Stimulated activated naive CD8-positive, alpha-beta T cell treated with anti-CD3 and anti-CD28 coated beads, Interleukin-15, amount 100 ng/mL, for 72 hours (primary cell): Measurements from ENCODE around the gene ZNF511.
"Not testable (repeated sequence)": the region's sequence is repeated elsewhere in the genome, so short reads cannot be mapped to it uniquely, and the experiment has no call there.

ENCODE experiments used
- ATAC-seq: fragments of 150-1000 bp; cut with Tn5 transposase; 2 replicates; pipeline ENCODE4 v1.10.0; 2021; ENCODE audit warnings: mild to moderate bottlenecking, moderate library complexity
- DNase-seq, 2 donors: peaks; one replicate each; pipeline ENCODE4 v3.0.0; 2021 to 2022
- H3K27ac Mint-ChIP-seq, 2 donors: one replicate each; pipeline ENCODE4 v1.8.0; 2022; ENCODE audit warnings: mild to moderate bottlenecking in 2 of 2, mixed read lengths in 2 of 2, moderate library complexity in 2 of 2
- H3K27me3 Mint-ChIP-seq: one replicate; pipeline ENCODE4 v1.8.0; 2022; ENCODE audit warnings: mixed read lengths
- H3K4me1 Mint-ChIP-seq: one replicate; pipeline ENCODE4 v1.8.0; 2022; ENCODE audit warnings: mild to moderate bottlenecking, mixed read lengths
- H3K4me3 Mint-ChIP-seq, 2 donors: one replicate each; pipeline ENCODE4 v1.8.0; 2022; ENCODE audit warnings: mild to moderate bottlenecking in 2 of 2, mixed read lengths in 2 of 2, moderate library complexity in 1 of 2
- H3K9me3 Mint-ChIP-seq, 2 donors: one replicate each; pipeline ENCODE4 v1.8.0; 2022; ENCODE audit warnings: mixed read lengths in 2 of 2

Gene ZNF511

GRCh38 chr10:133314911-133315310, 6.2 kb downstream of the ZNF511 start:
- Mint-ChIP-seq H3K4me1 (peaks cover 33% of the 10 kb centered on the region), H3K4me3 (no peak overlapping the region), H3K9me3 (no peaks in the 10 kb centered on the region), H3K27ac (no peak overlapping the region), H3K27me3 (peaks cover 12% of the 10 kb centered on the region)
- DNase-seq (no peak), ATAC-seq (no peak)

- no peak for ATAC-seq
- no peak overlapping the region for H3K4me3 Mint-ChIP-seq
- DNase-seq = no peak
- H3K27me3 Mint-ChIP-seq = peaks cover 21% of the 10 kb centered on the region
- no peak overlapping the region for H3K27ac Mint-ChIP-seq
- peaks cover 31% of the 10 kb centered on the region for H3K4me1 Mint-ChIP-seq
- H3K9me3 Mint-ChIP-seq = no peaks in the 10 kb centered on the region
These were observed 7.1 kb downstream of the ZNF511 start for GRCh38 chr10:133315847-133316246.

GRCh38 chr10:133316266-133316665, 7.6 kb downstream of the ZNF511 start:
- Mint-ChIP-seq H3K4me3 (no peak overlapping the region), H3K27me3 (peaks cover 21% of the 10 kb centered on the region), H3K4me1 (peaks cover 31% of the 10 kb centered on the region), H3K27ac (no peak overlapping the region), H3K9me3 (no peaks in the 10 kb centered on the region)
- DNase-seq = no peak
- ATAC-seq = no peak

- H3K27me3 Mint-ChIP-seq = peaks cover 21% of the 10 kb centered on the region
- H3K4me3 Mint-ChIP-seq = peak overlapping the region in 1 of 2 donors; percentile 6
- ATAC-seq (no peak), DNase-seq (no peak)
- peaks cover 31% of the 10 kb centered on the region for H3K4me1 Mint-ChIP-seq
- H3K9me3 Mint-ChIP-seq = no peaks in the 10 kb centered on the region
- H3K27ac Mint-ChIP-seq = no peak overlapping the region
These were observed 8.0 kb downstream of the ZNF511 start for GRCh38 chr10:133316732-133317131.

- peak overlapping the region; percentile 74 to 77 for H3K4me3 Mint-ChIP-seq
- H3K27ac Mint-ChIP-seq = no peak overlapping the region
- peaks cover 21% of the 10 kb centered on the region for H3K27me3 Mint-ChIP-seq
- peaks cover 31% of the 10 kb centered on the region for H3K4me1 Mint-ChIP-seq
- no peaks in the 10 kb centered on the region for H3K9me3 Mint-ChIP-seq
- DNase-seq (peak; percentile 72 to 76), ATAC-seq (peak; percentile 96)
These were observed 9.9 kb downstream of the ZNF511 start for GRCh38 chr10:133318494-133319127.

- peaks cover 33% of the 10 kb centered on the region for H3K4me1 Mint-ChIP-seq
- H3K27ac Mint-ChIP-seq, H3K9me3 Mint-ChIP-seq, H3K4me3 Mint-ChIP-seq, DNase-seq, ATAC-seq: not testable (repeated sequence)
- peaks cover 33% of the 10 kb centered on the region for H3K27me3 Mint-ChIP-seq
These were observed 12.2 kb downstream of the ZNF511 start for GRCh38 chr10:133320852-133321422.

GRCh38 chr10:133322064-133322709, 13.5 kb downstream of the ZNF511 start:
- not testable (repeated sequence) for H3K27ac Mint-ChIP-seq

GRCh38 chr10:133324198-133324792, 15.6 kb downstream of the ZNF511 start:
- Mint-ChIP-seq H3K27ac (no peak overlapping the region), H3K4me1 (peaks cover 30% of the 10 kb centered on the region), H3K4me3 (no peak overlapping the region), H3K9me3 (no peaks in the 10 kb centered on the region), H3K27me3 (peaks cover 60% of the 10 kb centered on the region)
- DNase-seq (peak; percentile 40 to 67), ATAC-seq (peak; percentile 84)

More at GRCh38 chr10:133322064-133322709, 13.5 kb downstream of the ZNF511 start:
- H3K4me3 Mint-ChIP-seq, H3K9me3 Mint-ChIP-seq, ATAC-seq, DNase-seq: not testable (repeated sequence)
- Mint-ChIP-seq H3K4me1 (peaks cover 36% of the 10 kb centered on the region), H3K27me3 (peaks cover 46% of the 10 kb centered on the region)

- Mint-ChIP-seq H3K27ac (no peak overlapping the region), H3K4me1 (peaks cover 33% of the 10 kb centered on the region), H3K4me3 (peak overlapping the region; percentile 88 to 90), H3K9me3 (no peaks in the 10 kb centered on the region), H3K27me3 (peaks cover 60% of the 10 kb centered on the region)
- DNase-seq (no peak), ATAC-seq (peak; percentile 15)
These were observed 16.1 kb downstream of the ZNF511 start for GRCh38 chr10:133324857-133325260.

- H3K9me3 Mint-ChIP-seq = no peaks in the 10 kb centered on the region
- H3K27me3 Mint-ChIP-seq = peaks cover 57% of the 10 kb centered on the region
- no peak for DNase-seq
- no peak for ATAC-seq
- peaks cover 36% of the 10 kb centered on the region for H3K4me1 Mint-ChIP-seq
- H3K27ac Mint-ChIP-seq = peak overlapping the region in 1 of 2 donors; percentile 38
- peak overlapping the region; percentile 88 to 90 for H3K4me3 Mint-ChIP-seq
These were observed 16.9 kb downstream of the ZNF511 start for GRCh38 chr10:133325440-133326222.

- Mint-ChIP-seq H3K4me1 (peaks cover 36% of the 10 kb centered on the region), H3K27me3 (peaks cover 61% of the 10 kb centered on the region), H3K9me3 (no peaks in the 10 kb centered on the region), H3K27ac (peak overlapping the region in 1 of 2 donors; percentile 35), H3K4me3 (peak overlapping the region; percentile 66 to 67)
- DNase-seq (no peak), ATAC-seq (no peak)
These were observed 17.5 kb downstream of the ZNF511 start for GRCh38 chr10:133326223-133326551.

- Mint-ChIP-seq H3K27me3 (peaks cover 69% of the 10 kb centered on the region), H3K27ac (peak overlapping the region in 1 of 2 donors; percentile 76), H3K9me3 (no peaks in the 10 kb centered on the region), H3K4me3 (no peak overlapping the region), H3K4me1 (peaks cover 36% of the 10 kb centered on the region)
- DNase-seq = no peak
- ATAC-seq = no peak
These were observed 18.3 kb downstream of the ZNF511 start for GRCh38 chr10:133326745-133327650.

GRCh38 chr10:133327651-133328357, 19.1 kb downstream of the ZNF511 start:
- ATAC-seq (no peak), DNase-seq (no peak)
- H3K27me3 Mint-ChIP-seq = peaks cover 77% of the 10 kb centered on the region
- H3K9me3 Mint-ChIP-seq = no peaks in the 10 kb centered on the region
- peaks cover 36% of the 10 kb centered on the region for H3K4me1 Mint-ChIP-seq
- H3K4me3 Mint-ChIP-seq = no peak overlapping the region
- no peak overlapping the region for H3K27ac Mint-ChIP-seq
